SK-N-SH treated with all-trans-retinoic acid at 6 μM for 48 hours (cell line): ENCODE measurements around the gene LYST.
"Not testable (repeated sequence)": the region's sequence is repeated elsewhere in the genome, so short reads cannot be mapped to it uniquely, and the experiment has no call there.

Experiments used
- ATAC-seq: fragments of 200-7000 bp; cut with Tn5 transposase; 3 replicates; pipeline ENCODE4 v1.9.1; 2020; ENCODE audit warnings: mild to moderate bottlenecking, moderate library complexity
- BACH2 ChIP-seq: fragments of 250-450 bp; sonication (Bioruptor Pico); IDR thresholded peaks from 2 replicates; pipeline ENCODE4 v1.9.0; 2021; ENCODE audit warnings: mild to moderate bottlenecking, borderline replicate concordance
- CREB5 ChIP-seq: fragments of 250-450 bp; sonication (Bioruptor Pico); IDR thresholded peaks from 2 replicates; pipeline ENCODE4 v1.5.1; 2020; ENCODE audit warnings: low read depth, mild to moderate bottlenecking, moderate library complexity
- CSDC2 ChIP-seq: fragments of 250-450 bp; sonication (Bioruptor Pico); IDR thresholded peaks from 2 replicates; pipeline ENCODE4 v1.5.0; 2020; ENCODE audit warnings: mild to moderate bottlenecking, moderate library complexity
- ESRRG ChIP-seq: fragments of 250-450 bp; sonication (Bioruptor Pico); IDR thresholded peaks from 2 replicates; pipeline ENCODE4 v1.6.1; 2021; ENCODE audit warnings: mild to moderate bottlenecking
- GLIS3 ChIP-seq: fragments of 250-450 bp; sonication (Bioruptor Pico); IDR thresholded peaks from 2 replicates; pipeline ENCODE4 v1.5.0; 2020; ENCODE audit warnings: mild to moderate bottlenecking, moderate library complexity
- ISL1 ChIP-seq: fragments of 250-450 bp; sonication (Bioruptor Pico); IDR thresholded peaks from 2 replicates; pipeline ENCODE4 v2.1.2; 2022; ENCODE audit warnings: mild to moderate bottlenecking, moderate library complexity
- OSR1 ChIP-seq: fragments of 250-450 bp; sonication (Bioruptor Pico); IDR thresholded peaks from 2 replicates; pipeline ENCODE4 v1.8.0; 2022; ENCODE audit warnings: moderate library complexity, mild to moderate bottlenecking, inconsistent platforms
- PPARA ChIP-seq: fragments of 250-450 bp; sonication (Bioruptor Pico); IDR thresholded peaks from 2 replicates; pipeline ENCODE4 v1.5.0; 2020; ENCODE audit warnings: mild to moderate bottlenecking, borderline replicate concordance
- RARB ChIP-seq: fragments of 250-450 bp; sonication (Bioruptor Pico); IDR thresholded peaks from 2 replicates; pipeline ENCODE4 v1.8.0; 2021; ENCODE audit warnings: mild to moderate bottlenecking, moderate library complexity
- TCF4 ChIP-seq: fragments of 250-450 bp; sonication (Bioruptor Pico); IDR thresholded peaks from 2 replicates; pipeline ENCODE4 v1.8.0; 2021; ENCODE audit warnings: mild to moderate bottlenecking, moderate library complexity, borderline replicate concordance
- TSHZ2 ChIP-seq: fragments of 250-450 bp; sonication (Bioruptor Pico); IDR thresholded peaks from 2 replicates; pipeline ENCODE4 v1.5.0; 2020; ENCODE audit warnings: mild to moderate bottlenecking, moderate library complexity
- ZC3H10 ChIP-seq: fragments of 250-450 bp; sonication (Bioruptor Pico); IDR thresholded peaks from 2 replicates; pipeline ENCODE4 v1.5.1; 2021; ENCODE audit warnings: mild to moderate bottlenecking, moderate library complexity
- ZFP3 ChIP-seq: fragments of 250-450 bp; sonication (Bioruptor Pico); IDR thresholded peaks from 2 replicates; pipeline ENCODE4 v1.5.0; 2020; ENCODE audit warnings: mild to moderate bottlenecking, moderate library complexity
- ZFP30 ChIP-seq: fragments of 450-650 bp; formaldehyde crosslinking; IDR thresholded peaks from 2 replicates; pipeline ENCODE4 v1.5.0; 2022; ENCODE audit warnings: mild to moderate bottlenecking, moderate library complexity
- ZNF565 ChIP-seq: fragments of 450-650 bp; formaldehyde crosslinking; conservative IDR thresholded peaks from 2 replicates; pipeline ENCODE4 v1.5.0; 2020; ENCODE audit warnings: low read depth, mild to moderate bottlenecking, moderate library complexity
- ZNF70 ChIP-seq: fragments of 450-650 bp; formaldehyde crosslinking; IDR thresholded peaks from 2 replicates; pipeline ENCODE4 v1.5.0; 2020; ENCODE audit warnings: mild to moderate bottlenecking, moderate library complexity
- ZNF8 ChIP-seq: fragments of 450-650 bp; formaldehyde crosslinking; IDR thresholded peaks from 2 replicates; pipeline ENCODE4 v1.5.0; 2020; ENCODE audit warnings: mild to moderate bottlenecking, moderate library complexity
- TF ChIP-seq, protein P1 (sequence below): fragments of 250-450 bp; sonication (Bioruptor Pico); IDR thresholded peaks from 2 replicates; pipeline ENCODE4 v1.8.0; 2021; ENCODE audit warnings: low read depth, mild to moderate bottlenecking, moderate library complexity, borderline replicate concordance

Gene LYST

DNA sequence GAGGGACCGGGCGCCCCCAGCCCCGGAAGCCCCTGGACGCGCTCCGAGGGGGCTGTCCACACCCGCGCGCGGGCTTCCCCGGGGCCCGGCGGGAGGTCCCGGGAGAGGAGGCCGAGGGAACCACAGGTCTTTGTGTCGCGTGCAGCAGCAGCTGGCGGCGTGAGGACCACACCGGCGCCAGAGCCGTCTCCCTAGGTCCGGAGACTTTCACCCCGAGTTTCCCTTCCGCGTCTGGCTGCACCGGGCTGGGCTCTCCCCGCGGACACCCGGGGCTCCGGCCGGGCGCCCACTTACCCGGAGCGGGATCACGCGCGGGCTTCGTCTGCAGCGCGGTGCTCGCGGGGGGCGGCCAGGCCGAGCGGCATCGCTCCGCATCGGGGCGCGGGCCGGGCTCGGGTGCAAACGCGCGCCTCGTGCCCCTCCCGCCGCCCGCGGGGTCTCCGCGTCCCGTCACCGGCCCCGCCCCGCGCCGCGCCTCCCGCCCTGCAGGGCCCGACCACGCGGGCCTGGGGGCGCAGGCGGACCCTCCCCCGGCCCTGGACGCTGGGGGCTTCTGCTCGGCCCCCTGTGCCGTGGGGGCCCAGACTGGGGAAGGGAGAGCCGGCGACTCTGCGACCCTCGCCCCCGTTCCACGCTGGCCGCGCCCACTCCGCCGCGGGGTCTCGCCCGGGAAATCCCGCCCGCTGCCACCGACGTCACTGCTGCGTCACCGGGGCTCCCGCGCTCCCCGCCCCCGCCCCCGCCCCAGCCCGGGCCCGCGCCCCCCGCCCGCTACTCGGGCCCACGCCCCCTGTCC is 217.1 kb downstream of the LYST start, which contains the start of gene GNG4:
GNG4 (minus strand) TSS at position 417 of the 796 bp plus-strand sequence. CDS start 65,946 bp downstream, outside the sequence.
- no peak for TF ChIP-seq ESRRG (CRISPR knock-in tag)
- TF ChIP-seq PPARA (CRISPR knock-in tag), result no peak
- TF ChIP-seq TCF4, result no peak
- no peak for TF ChIP-seq ZC3H10 (CRISPR knock-in tag)
- no peak for TF ChIP-seq OSR1 (CRISPR knock-in tag)
- TF ChIP-seq, protein P1, sequence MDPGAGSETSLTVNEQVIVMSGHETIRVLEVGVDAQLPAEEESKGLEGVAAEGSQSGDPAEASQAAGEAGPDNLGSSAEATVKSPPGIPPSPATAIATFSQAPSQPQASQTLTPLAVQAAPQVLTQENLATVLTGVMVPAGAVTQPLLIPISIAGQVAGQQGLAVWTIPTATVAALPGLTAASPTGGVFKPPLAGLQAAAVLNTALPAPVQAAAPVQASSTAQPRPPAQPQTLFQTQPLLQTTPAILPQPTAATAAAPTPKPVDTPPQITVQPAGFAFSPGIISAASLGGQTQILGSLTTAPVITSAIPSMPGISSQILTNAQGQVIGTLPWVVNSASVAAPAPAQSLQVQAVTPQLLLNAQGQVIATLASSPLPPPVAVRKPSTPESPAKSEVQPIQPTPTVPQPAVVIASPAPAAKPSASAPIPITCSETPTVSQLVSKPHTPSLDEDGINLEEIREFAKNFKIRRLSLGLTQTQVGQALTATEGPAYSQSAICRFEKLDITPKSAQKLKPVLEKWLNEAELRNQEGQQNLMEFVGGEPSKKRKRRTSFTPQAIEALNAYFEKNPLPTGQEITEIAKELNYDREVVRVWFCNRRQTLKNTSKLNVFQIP (CRISPR knock-in tag), result no peak
- TF ChIP-seq RARB (CRISPR knock-in tag), result no peak
- no peak for TF ChIP-seq ZNF565 (CRISPR knock-in tag)
- no peak for TF ChIP-seq ZNF8 (CRISPR knock-in tag)
- no peak for TF ChIP-seq ZNF70 (CRISPR knock-in tag)
- TF ChIP-seq ISL1, result no peak
- no peak for TF ChIP-seq ZFP30 (CRISPR knock-in tag)
- ATAC-seq, result peak; percentile 70

- peak; percentile 89 for ATAC-seq
- TF ChIP-seq ZFP3, result no peak
- TF ChIP-seq RARB (CRISPR knock-in tag), result 0 out of 2 replicates have a peak, but pooled peaks have one; percentile 22
- TF ChIP-seq TSHZ2 (CRISPR knock-in tag), result no peak
- peak; percentile 41; the same call in 1 of the 2 replicates for TF ChIP-seq OSR1 (CRISPR knock-in tag)
- TF ChIP-seq CSDC2 (CRISPR knock-in tag), result no peak
These were observed 217.7 kb downstream of the LYST start for GRCh38 chr1:235648954-235649367.

GRCh38 chr1:235648407-235648907 is 218.2 kb downstream of the LYST start:
- ATAC-seq, result peak; percentile 47
- no peak for TF ChIP-seq ZNF70 (CRISPR knock-in tag)
- 0 out of 2 replicates have a peak, but pooled peaks have one; percentile 45 for TF ChIP-seq TSHZ2 (CRISPR knock-in tag)

GRCh38 chr1:235647537-235647936 is 219.2 kb downstream of the LYST start:
- ATAC-seq, result not testable (repeated sequence)

- no peak for TF ChIP-seq CREB5 (CRISPR knock-in tag)
- no peak for TF ChIP-seq GLIS3
- no peak for TF ChIP-seq BACH2 (CRISPR knock-in tag)
- TF ChIP-seq, protein P1 (CRISPR knock-in tag), result no peak
- no peak for TF ChIP-seq ESRRG (CRISPR knock-in tag)
- TF ChIP-seq, all 23 proteins: peak for 0
- ATAC-seq, result no peak
These were observed 220.2 kb downstream of the LYST start for GRCh38 chr1:235646463-235646862.
